ENCODE results near the gene NOG. TPM values are rescaled to one million over a fixed set of nuclear protein-coding genes. Genes with fewer than 3 reads are reported as not detected.
A peak's percentile ranks its signal among the peaks of the same experiment; 100 is the strongest.

NOG gene
- total RNA-seq, 1 donor from 2014 or later: 2.3 TPM

DNA sequence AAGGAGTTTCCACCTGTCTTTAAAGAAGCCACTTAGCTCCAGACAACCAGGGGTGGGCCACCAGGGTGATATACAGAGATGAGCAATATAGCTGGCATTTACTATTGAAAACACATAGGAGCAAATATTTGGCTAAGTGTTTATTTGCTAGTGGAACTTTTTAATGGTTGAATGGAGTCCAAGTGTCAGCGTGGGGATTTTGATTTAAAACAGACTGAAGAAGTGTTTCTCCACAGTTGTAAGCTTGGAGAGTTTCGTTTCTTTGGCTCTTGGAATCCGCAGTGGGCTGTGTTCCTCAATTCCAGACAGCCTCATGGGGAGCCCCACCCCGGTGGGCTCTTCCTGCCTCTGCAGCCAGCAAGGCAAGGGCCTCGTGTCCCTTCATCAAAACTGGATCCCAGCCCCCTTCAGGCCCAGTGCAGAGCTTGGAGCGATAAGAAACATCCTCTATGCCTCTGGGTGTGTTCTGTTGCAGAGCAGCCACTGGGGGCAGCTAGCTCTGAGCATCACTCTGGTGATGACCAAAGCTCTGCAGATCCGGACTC is 36.1 kb downstream of the NOG start:
- no peak for DNase-seq
- H3K4me1 ChIP-seq: no peaks in the 10 kb centered on the region
- H3K9me3 ChIP-seq: no peaks in the 10 kb centered on the region
- no peaks in the 10 kb centered on the region for H3K36me3 ChIP-seq
- H3K4me3 ChIP-seq: no peak overlapping the region
- H3K27me3 ChIP-seq: no peaks in the 10 kb centered on the region
- ATAC-seq: peak; percentile 34
- H3K27ac ChIP-seq: no peak overlapping the region
- intact Hi-C loops (cut with DNase I): no loop called here
- TF ChIP-seq, protein P1, sequence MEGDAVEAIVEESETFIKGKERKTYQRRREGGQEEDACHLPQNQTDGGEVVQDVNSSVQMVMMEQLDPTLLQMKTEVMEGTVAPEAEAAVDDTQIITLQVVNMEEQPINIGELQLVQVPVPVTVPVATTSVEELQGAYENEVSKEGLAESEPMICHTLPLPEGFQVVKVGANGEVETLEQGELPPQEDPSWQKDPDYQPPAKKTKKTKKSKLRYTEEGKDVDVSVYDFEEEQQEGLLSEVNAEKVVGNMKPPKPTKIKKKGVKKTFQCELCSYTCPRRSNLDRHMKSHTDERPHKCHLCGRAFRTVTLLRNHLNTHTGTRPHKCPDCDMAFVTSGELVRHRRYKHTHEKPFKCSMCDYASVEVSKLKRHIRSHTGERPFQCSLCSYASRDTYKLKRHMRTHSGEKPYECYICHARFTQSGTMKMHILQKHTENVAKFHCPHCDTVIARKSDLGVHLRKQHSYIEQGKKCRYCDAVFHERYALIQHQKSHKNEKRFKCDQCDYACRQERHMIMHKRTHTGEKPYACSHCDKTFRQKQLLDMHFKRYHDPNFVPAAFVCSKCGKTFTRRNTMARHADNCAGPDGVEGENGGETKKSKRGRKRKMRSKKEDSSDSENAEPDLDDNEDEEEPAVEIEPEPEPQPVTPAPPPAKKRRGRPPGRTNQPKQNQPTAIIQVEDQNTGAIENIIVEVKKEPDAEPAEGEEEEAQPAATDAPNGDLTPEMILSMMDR (IDR thresholded peaks at IDR 0.05): peak; percentile 25

DNA sequence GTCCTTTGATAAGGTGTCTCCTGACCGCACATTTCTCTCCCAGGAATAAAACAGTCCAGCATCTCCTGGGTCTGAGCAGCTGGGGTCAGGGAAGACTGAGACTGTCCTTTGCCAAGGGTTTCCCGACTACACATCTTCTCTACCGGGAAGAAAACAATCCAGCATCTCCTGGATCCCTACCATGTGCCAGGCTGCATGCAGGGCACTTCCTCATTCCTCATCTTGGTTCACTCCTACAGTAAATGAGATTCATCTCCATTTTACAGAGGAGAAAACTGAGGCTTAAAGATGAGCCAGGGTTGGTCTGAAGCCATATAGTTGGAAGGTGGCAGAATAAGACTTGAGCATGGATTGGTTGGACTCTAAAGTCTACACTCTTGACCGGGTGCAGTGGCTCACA is 36.7 kb downstream of the NOG start:
- Histone ChIP-seq H3K9me3 (no peaks in the 10 kb centered on the region), H3K36me3 (no peaks in the 10 kb centered on the region), H3K4me1 (no peaks in the 10 kb centered on the region), H3K27me3 (no peaks in the 10 kb centered on the region), H3K27ac (no peak overlapping the region), H3K4me3 (no peak overlapping the region)
- TF ChIP-seq, protein P1 (IDR thresholded peaks at IDR 0.05): no peak
- intact Hi-C loops (cut with DNase I): no loop called here
- no peak for DNase-seq
- ATAC-seq: no peak

DNA sequence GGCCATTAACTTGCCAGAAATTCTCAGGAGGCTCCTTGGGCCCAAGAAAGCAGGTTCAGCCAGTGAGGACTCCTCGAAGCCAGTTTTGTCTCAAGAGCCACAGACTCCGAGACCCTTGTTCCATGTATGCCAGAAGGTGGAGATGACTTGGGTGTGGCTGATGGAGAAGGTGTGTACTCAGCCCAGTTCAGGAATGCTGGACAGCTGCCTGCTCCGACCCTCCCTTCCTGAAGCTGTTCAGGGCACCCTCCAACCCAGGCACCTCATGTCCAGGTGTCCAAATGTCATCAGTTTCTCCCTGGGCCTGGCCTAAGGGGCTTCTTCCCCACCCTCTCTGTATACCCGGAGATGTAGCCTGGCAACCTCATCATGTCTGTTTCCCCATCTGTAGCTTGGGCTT is 40.2 kb downstream of the NOG start:
- intact Hi-C loops (cut with DNase I): no loop called here
- H3K4me1 ChIP-seq: no peaks in the 10 kb centered on the region
- DNase-seq: no peak
- H3K36me3 ChIP-seq: no peaks in the 10 kb centered on the region
- no peak for ATAC-seq
- no peak overlapping the region for H3K27ac ChIP-seq
- no peak overlapping the region for H3K4me3 ChIP-seq
- no peaks in the 10 kb centered on the region for H3K9me3 ChIP-seq
- TF ChIP-seq, protein P1 (IDR thresholded peaks at IDR 0.05): no peak
- H3K27me3 ChIP-seq: peaks cover 12% of the 10 kb centered on the region

DNA sequence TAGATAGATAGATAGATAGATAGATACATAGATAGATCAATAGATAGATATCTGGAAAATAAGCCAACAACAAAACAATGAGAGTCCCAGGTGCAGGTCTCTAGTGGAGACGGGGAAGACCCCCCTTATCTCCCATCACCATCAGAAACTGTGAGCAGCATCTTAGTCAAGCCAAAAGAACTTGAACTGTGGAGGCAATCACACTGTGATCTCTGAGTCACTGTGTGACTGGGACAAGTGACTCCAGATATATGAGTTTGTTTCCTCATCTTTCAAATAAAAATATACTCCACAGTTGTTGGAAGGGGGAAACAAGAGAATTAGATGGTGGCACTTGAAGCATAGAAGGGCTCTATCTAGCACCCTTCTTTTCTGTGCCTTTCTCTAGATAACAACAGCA is 42.1 kb downstream of the NOG start:
- no peaks in the 10 kb centered on the region for H3K36me3 ChIP-seq
- ATAC-seq (no peak), DNase-seq (no peak)
- no peak overlapping the region for H3K27ac ChIP-seq
- TF ChIP-seq, protein P1 (IDR thresholded peaks at IDR 0.05): no peak
- no peaks in the 10 kb centered on the region for H3K9me3 ChIP-seq
- H3K4me3 ChIP-seq: no peak overlapping the region
- peaks cover 17% of the 10 kb centered on the region for H3K27me3 ChIP-seq
- intact Hi-C loops (cut with DNase I): no loop called here
- H3K4me1 ChIP-seq: no peaks in the 10 kb centered on the region

DNA sequence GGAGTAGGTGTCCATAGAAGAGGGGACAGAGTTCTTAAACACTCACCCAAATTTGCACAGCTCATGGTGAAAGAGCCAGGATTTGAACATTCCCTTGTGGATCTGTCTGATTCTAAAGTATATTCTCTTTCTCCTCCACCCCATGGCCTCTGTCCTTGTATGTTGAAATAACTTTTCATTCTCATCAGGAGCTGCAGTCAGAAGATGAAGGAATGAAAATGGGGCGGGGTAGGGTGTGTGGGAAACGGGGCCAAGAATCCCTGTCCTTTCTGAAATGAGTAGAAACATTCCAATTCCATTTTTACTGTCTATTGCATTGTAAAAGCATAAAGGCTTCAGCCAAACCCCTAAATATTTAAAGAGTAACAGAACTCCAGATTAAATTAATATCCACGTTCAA is 42.8 kb downstream of the NOG start:
- H3K27me3 ChIP-seq: peaks cover 17% of the 10 kb centered on the region
- no peaks in the 10 kb centered on the region for H3K9me3 ChIP-seq
- intact Hi-C loops (cut with DNase I): no loop called here
- no peak overlapping the region for H3K4me3 ChIP-seq
- H3K4me1 ChIP-seq: no peaks in the 10 kb centered on the region
- ATAC-seq (no peak), DNase-seq (no peak)
- H3K27ac ChIP-seq: no peak overlapping the region
- TF ChIP-seq, protein P1 (IDR thresholded peaks at IDR 0.05): no peak
- H3K36me3 ChIP-seq: no peaks in the 10 kb centered on the region

DNA sequence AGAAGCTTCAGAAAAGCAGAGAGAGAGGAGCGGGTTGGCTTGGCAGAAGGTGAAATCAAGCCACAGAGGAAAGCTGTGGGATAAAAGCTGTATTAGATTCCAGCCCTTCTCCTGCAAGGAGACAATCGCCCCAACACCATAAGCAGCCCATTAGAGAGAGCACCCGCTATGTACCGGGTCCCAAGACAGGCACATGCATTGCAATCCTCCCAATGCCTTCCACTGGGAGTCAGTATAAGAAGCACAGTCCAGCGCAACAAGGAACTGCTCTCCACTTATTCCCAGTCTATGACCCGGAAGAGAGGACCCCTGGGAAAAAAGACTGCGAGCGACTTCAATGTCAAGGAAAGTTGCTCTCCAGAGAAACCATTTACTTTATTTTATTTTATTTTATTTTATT is 43.8 kb downstream of the NOG start:
- Histone ChIP-seq H3K36me3 (no peaks in the 10 kb centered on the region), H3K27me3 (peaks cover 17% of the 10 kb centered on the region), H3K4me1 (no peaks in the 10 kb centered on the region), H3K27ac (no peak overlapping the region), H3K4me3 (no peak overlapping the region), H3K9me3 (no peaks in the 10 kb centered on the region)
- DNase-seq (no peak), ATAC-seq (no peak)
- TF ChIP-seq, protein P1 (IDR thresholded peaks at IDR 0.05): no peak
- intact Hi-C loops (cut with DNase I): no loop called here
